Activated T-helper 9 cell treated with anti-CD3 and anti-CD28 coated beads, Interleukin-2, amount 50 U/mL, for 16 hours (primary cell): Measurements from ENCODE around the gene ANKRD6.
A peak's percentile ranks its signal among the peaks of the same experiment; 100 is the strongest.
"Not testable (repeated sequence)": the region's sequence is repeated elsewhere in the genome, so short reads cannot be mapped to it uniquely, and the experiment has no call there.

Experiments
- DNase-seq: peaks from one replicate; pipeline ENCODE4 v3.0.0-alpha.2; 2020; ENCODE audit warnings: low read depth

ANKRD6 gene

DNA sequence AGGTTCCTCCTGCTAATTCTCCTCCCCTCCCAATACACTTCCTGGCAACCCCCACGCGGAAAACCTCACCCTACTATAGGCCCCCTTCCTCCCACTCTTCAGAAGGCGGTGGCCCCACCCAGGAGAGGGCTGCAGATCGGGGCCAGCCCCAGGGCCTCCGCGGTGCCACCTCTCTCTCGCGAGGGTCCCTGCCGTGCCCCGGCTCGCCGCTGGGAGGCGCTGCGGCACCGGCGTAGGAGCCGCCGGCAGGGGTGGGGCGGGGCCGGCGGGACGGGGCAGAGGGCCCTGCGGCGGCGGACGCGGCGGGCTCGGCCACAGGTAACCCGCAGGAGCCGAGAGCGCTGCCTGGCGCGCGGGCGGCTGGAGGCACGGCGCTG, at the start of gene ANKRD6:
Gene ANKRD6 (plus strand): TSS at position 278 of the 377 bp plus-strand sequence. CDS start 133,825 bp downstream, outside the sequence.
- peak; percentile 77 for DNase-seq

DNA sequence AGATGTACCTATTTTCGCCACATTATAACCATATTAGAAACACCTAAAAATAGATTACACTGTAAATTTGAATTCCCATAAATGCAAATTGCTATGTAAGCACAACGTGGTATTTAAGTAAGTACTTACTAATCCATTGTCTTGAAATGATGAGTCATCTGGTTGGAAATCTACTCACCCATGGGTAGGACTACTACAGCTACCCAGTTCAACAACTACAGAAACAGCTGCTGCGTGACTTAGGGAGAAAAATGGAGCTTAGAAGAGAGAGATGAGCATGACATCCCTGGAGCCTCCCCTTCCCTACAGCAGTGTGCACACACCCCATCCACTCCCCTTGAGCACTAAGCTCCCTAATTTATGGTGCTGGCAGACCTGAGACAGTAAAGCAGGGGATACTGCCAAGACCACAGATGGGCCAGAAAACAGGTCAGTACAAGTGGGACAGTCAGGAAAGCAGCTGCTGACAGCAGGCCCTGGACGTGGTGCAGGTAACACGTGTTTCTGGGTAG, 47.7 kb upstream of the ANKRD6 start:
- DNase-seq = no peak

DNA sequence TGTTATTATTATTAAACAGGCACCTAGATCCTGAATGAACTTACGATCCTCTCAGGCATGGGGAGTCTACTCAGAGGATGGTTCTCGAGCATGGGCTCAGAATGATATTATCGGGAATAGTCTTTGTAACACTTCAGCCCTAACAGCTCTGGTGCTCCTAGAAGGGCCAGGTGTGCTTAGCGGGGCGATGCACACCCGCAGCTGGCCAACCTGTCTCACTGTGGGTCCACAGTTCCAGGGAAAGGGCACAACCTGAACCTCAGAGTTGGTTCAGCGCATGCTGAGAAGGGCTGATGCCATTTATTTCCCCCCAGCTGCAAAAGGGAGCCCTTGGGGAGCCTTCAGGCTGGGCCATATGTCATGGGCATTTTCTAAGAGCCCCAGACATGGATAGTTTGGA, 47.1 kb upstream of the ANKRD6 start:
- no peak for DNase-seq

DNA sequence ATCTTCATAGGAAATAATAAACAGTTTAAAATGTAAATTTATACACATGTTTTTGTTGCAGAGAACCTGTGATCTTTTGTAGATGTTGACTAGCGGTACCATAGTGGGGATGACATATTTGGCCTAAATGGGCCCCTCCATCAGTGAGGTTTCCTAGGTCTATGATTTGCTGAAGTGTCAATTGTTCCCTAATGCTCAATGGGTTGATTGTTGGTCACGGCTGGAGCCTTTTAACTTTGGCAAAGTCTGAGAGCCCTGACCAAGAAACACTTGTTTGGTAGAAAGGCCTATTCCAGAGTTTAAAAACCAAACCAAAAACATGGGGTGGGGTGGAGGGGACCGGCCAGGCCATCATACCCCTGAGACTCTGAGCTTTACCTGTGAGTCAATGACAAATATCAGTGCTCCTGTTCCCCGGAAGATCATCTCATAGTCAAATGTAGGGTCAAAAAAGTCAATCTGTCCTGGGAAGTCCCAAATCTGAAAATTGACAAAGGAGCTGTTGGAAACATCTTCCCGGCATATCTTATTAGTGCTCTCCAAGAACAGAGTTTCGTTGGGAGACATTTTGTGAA, 45.9 kb upstream of the ANKRD6 start:
- no peak for DNase-seq

DNA sequence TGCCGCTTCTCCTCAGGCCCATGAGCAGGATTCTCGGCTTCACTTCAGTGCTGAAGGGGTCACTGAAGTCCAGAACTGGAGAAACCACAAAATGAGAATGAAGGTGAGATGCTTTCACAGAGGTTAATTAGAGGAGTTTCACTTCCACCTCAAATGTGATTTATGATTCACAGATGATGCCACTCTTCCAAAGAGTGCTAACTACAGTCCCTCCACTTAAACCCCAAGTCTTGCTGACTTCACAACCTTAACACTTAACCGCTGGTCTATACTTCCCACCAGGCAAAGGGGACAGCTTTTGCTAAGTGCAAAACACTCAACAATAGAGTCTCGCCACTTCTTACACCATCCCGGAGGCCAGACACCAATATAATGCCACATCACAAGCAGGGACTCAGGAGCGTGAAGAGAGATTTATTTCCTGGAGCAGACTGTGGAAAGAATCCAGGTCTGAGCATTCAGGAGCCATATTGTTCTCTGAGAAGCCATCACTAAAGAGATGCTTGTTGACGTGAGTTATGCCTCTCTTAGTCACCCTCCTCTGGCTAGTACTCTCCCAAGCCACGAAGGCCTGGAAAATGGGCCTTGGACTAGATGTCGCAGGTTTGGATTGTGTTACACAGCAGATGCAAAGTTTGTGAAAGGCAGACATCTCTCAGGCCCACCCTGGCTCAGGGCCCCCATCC, 45.3 kb upstream of the ANKRD6 start:
- DNase-seq = no peak

DNA sequence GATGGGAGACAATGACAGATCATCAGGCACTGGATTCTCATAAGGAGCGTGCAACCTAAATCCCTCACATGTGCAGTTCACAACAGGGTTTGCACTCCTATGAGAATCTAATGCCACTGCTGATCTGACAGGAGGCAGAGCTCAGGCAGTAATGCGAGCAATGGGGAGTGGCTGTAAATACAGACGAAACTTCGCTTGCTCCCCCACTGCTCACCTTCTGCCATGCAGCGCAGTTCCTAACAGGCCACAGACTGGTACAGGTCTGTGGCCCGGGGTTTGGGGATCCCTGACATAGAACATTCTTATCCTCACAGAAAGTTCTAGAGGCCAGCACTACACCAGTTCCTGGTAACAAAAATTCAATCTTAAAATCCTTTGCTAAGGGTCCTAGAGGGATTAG, 44.1 kb upstream of the ANKRD6 start:
- DNase-seq = no peak

DNA sequence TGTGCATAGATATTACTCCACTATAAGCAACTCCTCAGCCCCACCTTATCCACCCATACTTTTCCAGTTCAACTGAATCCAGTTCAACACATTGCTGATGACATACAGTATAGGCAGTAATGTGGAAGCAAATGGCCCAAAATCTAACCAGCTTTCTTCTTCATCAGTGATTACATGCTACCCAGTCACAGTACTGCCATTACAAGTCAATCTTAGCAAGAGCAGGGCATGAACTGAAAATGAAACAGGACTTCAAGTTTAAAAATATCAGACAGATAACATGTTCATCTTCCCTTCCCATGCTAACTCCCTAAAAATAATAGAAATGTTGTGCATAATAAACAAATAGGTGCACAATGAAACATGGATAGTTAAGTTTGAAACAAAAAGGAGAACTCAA, 40.1 kb upstream of the ANKRD6 start:
- DNase-seq = no peak

DNA sequence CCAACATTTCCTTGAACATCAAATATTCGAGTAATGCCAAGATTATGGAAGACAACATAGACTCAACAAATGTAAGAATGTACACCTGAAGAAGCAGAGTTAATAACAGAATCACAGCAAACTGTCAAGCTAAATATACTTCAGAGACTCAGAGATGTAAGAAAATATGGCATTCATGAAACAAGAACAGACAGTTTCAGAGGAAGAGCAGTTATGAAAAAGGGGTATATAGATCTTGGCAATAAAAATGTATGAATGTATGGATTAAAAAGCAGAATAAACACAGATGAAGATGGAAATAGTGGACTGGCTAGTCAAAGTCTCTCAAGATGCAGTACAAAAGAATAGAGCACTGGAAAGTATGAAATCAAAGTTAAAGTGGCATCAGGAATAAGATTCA, 39.3 kb upstream of the ANKRD6 start:
- DNase-seq = no peak

DNA sequence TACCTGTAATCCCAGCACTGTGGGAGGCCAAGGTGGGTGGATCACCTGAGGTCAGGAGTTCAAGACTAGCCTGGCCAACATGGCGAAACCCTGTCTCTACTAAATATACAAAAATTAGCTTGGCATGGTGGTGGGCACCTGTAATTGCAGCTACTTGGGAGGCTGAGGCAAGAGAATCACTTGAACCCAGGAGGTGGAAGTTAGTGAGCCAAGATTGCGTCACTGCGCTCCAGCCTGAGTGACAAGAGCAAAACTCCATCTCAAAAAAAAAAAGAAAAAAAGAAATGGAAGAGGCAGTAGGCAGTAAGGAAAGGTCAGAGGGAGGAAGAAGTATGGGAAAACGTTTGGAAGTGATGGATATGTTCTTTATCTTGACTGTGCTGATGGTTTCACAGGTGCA, 35.1 kb upstream of the ANKRD6 start:
- not testable (repeated sequence) for DNase-seq

DNA sequence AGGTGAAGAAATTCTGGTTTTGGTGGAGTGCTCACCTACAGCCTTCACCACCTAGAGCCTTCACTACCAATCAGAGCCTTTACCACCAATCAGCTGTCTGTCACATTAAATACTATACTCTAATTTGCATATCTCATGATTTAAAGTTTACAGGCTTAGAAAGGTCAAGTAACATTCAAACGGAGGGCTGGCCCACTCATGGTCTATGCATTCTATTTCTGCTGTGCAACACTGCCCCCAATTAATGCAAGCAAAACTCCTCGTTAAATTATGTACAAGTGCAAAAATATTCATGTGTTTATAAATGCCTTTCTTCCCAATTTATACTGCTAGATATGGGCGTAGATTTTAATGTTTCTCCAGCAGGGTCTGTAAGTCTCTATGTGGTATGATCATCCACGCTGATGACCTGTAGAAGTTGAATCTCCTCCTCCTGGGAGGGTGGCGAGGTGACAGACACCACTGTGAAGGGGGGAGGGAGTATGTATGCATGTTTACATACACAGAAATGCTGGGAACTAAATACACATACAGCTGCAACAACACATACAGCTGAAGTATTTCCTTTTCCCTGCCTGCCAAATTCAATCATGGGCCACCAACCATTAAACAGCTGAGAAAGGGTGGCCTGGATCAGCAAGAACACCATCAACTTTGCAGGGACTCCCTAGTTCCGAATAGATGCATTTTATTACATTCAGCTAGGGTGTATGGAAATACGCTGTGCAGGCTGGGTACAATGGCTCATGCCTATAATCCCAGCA, 34.0 kb upstream of the ANKRD6 start:
- no peak for DNase-seq

DNA sequence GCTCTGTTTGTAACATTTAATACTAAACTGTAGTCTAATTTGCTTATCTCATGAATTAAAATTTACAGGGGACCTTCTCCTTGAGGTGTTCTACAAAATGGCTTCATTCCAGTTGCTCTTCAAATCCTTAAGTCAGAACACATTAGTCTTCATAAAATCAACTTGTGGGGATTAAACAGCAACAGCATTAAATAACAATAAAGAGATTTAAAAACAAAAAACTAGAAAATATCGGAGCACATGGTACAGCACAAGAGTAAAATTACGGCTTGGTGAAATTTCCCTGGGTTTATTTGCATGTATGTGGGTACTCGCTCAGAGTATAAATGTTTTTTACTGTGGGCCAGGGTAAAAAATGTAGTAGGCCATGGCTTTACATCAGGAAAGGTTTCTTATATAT, 32.9 kb upstream of the ANKRD6 start:
- DNase-seq = no peak

DNA sequence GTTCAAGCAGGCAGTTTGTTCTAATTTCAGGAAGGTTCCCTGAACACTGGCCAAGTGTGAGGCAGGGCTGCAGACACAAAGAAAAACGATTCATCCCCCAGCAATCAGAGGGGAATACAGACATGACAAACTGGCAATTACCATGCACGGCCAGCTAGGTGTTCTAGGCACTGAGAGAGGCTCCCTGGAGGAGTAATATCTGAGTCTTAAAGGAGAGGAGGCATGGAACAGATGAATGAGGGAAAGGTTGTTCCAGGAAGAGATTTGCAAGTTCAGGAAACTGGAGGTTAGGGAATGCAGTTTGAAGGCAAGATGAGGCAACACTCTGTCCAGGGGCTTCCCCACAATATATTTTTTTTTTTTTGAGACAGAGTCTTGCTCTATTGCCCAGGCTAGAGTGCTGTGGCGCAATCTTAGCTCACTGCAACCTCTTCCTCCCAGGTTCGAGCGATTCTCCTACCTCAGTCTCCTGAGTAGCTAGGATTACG, 32.0 kb upstream of the ANKRD6 start:
- DNase-seq = no peak

DNA sequence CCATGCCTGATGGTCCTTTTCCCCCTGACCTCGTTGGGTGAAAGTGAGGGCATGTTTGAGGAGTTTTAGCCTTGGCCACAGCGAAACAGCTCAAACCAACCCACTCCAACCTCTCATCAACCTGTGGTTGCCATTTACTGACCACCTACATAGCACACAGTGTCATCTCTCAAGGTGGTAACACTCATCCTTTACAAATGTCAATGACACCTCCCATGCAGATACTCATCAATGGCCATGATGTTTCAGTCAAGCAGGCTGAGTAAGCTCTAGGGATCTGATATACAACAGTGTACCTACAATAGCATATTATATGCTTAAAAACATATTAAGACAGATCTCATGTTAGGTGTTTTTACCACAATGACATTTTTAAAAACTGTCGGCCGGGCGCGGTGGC, 30.2 kb upstream of the ANKRD6 start:
- no peak for DNase-seq

DNA sequence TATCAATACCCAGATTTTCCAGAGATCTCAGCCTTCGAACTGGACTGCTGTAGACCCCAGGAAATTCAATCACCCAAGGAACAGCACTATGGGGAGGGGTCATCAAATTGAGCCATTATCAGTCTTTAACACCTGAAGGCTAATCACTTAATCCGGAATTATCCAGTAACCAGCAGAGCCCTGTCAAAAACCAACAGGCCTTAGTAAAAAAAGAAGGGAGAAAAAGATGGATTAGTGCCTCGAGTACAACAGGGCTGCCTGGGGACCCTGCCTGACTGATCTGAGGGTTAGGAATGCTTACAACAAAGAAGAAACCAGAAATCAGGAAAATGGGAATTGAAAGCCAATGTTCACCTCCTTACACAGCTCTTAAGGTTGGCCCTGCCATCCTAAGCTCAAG, 28.4 kb upstream of the ANKRD6 start:
- DNase-seq = no peak

DNA sequence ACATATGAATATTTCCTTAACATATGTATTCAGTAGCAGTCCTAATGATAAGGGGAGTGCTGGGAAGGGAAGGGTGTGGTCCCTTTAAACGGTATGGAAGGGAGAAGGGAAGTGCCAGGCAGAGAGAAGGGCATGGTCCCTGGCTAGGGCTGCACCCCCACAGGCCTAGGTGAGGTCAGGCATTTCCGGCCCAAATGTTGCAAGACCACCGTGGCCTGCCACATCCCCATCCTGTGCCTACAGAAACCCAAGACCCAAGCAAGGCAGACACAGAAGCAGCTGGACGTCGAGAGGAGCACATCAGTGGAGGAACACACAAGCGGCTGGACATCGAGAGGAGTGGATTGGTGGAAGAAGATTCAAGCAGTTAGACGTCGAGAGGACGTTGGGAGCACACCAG, 26.8 kb upstream of the ANKRD6 start:
- DNase-seq = no peak

DNA sequence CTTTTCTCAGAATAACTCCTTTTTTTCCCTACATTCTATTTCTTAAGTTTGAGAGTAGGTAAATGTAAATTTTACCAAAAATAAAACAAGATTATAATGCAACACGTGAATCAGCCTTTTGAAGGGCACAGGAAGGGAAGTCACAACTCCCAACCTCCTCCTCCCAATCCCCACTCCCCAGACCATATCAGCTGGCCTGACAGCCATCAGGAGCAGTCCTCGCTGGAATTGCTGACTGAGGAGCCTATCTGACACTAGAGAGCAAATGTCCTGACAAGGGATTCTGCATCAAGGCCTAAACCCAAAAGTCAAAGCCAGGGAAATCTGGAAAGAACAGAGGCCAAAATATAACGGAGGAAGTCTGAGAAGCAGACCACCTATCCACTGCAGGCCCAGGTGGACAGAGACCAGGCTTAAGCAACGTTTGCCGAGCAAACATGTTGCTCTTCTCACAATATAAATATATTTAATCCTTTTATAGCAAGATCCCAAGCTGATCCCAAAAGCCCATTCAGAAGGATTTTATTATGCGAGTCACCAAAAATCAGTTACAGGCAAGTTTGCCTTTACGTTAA, 23.4 kb upstream of the ANKRD6 start:
- DNase-seq = no peak

DNA sequence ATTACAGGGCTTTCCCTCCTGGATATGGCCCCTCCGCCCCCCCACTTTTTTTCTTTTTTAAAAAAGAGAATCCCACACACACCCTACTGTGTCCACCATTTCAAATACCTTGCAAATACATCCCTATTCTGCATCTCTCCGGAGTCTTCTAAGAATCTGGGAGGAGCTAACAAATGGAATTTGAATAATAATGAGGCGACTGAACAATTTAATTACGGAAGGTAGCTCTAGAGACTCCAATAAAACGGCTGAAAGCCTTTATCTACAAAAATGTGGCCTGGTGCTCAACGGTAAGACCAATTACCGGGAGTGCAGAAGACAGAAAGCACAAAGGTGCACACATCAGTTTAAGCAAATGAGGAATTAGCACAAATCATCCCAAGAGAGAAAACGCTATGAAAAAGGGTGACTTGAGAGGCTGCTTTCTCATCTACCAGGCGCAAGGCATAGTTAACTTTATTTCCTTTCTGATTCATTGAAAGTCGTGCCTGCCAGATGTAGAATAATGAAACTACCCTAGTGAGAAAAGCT, 22.7 kb upstream of the ANKRD6 start:
- DNase-seq = no peak

DNA sequence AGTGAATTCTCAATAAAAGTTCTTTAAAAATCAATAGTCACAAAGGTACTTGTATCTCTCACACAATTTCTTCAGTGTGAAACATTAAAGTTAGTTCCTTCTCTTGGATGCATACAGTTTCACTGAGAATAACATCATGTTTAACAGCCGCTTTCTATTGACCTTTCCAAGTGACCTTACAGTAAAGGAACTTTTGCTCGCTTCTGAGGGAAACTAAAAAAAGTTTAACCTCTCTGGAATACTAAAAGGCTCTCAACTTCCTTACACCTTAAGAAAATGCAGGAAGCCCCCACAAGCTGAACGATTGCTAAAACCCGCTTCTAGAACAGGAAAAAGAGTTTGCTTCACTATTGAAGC, 22.2 kb upstream of the ANKRD6 start:
- no peak for DNase-seq

DNA sequence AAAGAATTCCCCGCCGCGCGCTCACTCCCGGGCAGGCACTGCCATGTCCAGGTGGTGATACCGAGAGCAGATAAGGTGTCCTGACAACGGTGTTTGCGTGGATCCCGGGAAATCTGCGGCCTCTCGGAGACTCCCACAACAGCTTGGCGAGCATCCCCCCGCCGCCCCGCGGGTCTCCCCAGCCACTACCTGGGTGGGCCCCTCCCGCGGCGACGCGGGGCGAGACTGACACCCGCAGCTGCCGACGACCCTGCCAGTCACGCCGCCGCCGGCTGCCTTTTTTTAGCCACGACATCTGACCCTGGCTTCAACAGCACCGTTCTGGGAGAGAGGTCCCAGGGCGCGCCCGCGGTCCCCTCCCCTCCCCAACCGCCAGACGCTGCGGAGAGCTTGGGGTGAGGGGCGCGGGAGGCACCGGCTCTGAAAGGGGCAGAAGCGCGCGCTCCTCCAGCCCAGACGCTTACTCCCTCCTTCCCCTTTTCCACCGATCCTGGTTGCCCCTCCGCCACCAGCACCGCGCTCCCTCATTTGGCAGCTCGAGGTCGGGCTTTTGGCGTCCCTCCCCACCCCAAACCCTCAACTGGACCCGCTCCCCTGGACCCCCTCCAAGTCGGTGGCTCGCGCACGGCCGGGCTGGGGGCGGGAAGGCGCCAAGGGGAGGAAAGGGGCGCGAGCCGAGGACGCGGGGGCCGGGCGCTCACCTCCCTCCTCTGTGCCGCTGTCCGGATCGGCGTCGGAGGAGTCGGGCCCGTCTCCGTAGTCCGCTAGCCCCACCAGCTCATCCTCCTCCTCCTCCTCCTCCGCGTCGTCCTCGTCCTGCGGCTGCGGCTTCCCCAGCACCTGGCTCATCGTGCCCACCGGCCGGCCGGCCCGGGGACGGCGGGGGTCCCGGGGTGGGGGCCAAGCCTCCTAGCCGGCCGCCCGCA, 21.5 kb upstream of the ANKRD6 start:
- peak; percentile 4 for DNase-seq

DNA sequence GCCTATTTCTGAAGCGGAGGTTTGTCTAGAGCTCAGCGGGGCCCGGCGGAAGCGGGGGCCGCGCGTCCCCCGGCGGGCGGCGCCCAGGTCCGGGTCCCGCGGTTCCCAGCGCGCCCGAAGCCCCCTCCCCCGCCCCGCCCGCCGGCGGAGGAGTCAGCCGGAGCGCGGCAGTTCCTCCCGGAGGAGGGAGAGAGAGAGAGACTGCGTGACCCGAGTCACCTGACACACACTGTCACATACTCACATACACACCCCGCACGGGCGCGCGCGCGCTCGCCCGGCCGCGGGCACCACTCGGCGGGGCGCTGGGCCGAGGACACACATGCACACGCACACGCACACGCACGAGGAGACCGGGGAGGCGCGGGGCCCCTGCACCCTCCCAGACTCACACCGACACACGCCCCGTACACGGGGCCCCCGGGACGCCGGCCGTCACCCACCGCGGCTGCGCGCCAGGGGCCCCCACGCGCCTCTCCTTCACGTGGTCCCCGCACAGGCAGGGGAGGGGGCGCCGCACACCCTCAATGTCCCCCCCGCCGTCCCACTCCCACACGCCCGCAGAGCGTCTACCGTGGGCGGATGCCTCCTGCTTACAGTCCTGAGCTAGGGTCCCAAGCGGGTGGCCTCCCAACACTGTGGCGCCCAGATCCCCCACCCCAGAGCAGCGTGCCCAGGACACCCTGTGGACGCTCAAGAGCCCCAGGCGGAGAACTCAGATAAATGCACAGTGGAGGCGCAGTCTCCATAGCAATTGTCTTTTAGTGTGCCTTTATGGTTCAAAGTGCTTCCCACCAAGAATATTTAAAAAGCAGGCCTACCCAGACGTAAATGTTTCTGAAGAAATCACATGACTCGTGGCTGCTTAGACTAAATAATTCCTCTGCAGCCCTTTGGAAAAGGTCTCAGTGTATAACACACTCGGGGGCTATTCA, 20.6 kb upstream of the ANKRD6 start, which contains the start of gene RRAGD:
Gene RRAGD (minus strand): TSS at position 203 of the 935 bp plus-strand sequence. CDS start 280 bp downstream, outside the sequence.
- peak; percentile 46 for DNase-seq
